Activated CD4-positive, alpha-beta T cell treated with anti-CD3 and anti-CD28 coated beads, Interleukin-2, amount 50 U/mL, for 24 hours (primary cell): ENCODE data around the gene PSMA1.
A peak's percentile ranks its signal among the peaks of the same experiment; 100 is the strongest.
"Not testable (repeated sequence)": the region's sequence is repeated elsewhere in the genome, so short reads cannot be mapped to it uniquely, and the experiment has no call there.

Experiments
- DNase-seq, 2 donors: peaks; one replicate each; pipeline ENCODE4 v3.0.0-alpha.2; 2020; ENCODE audit warnings: low read depth in 1 of 2, low spot score in 1 of 2

Gene PSMA1

GRCh38 chr11:14519917-14520746 lies at the start of gene PSMA1:
PSMA1 (minus strand) TSS chr11:14520386; CDS start chr11:14520299, 87 bp downstream.
- peak; percentile 80 to 92 for DNase-seq

- DNase-seq, result not testable (repeated sequence)
Observed at GRCh38 chr11:14569516-14569915, 49.3 kb upstream of the PSMA1 start.

- no peak for DNase-seq
Observed at GRCh38 chr11:14567064-14567651, 47.0 kb upstream of the PSMA1 start.

- DNase-seq, result no peak
Observed at GRCh38 chr11:14566331-14567063, 46.3 kb upstream of the PSMA1 start.

- DNase-seq, result no peak
Observed at GRCh38 chr11:14565845-14566244, 45.7 kb upstream of the PSMA1 start.

- no peak for DNase-seq
Observed at GRCh38 chr11:14555818-14556217, 35.6 kb upstream of the PSMA1 start.

- peak in 1 of 2 donors; percentile 16 for DNase-seq
Observed at GRCh38 chr11:14554959-14555358, 34.8 kb upstream of the PSMA1 start.

- DNase-seq, result no peak
Observed at GRCh38 chr11:14552089-14552488, 31.9 kb upstream of the PSMA1 start.

GRCh38 chr11:14551380-14551779 lies 31.2 kb upstream of the PSMA1 start:
- no peak for DNase-seq

- DNase-seq, result no peak
Observed at GRCh38 chr11:14549891-14550290, 29.7 kb upstream of the PSMA1 start.

GRCh38 chr11:14547440-14547839 lies 27.3 kb upstream of the PSMA1 start:
- no peak for DNase-seq

- DNase-seq, result no peak
Observed at GRCh38 chr11:14546672-14547071, 26.5 kb upstream of the PSMA1 start.

- DNase-seq, result no peak
Observed at GRCh38 chr11:14544611-14545010, 24.4 kb upstream of the PSMA1 start.

- DNase-seq, result no peak
Observed at GRCh38 chr11:14543260-14543659, 23.1 kb upstream of the PSMA1 start.

- DNase-seq, result no peak
Observed at GRCh38 chr11:14542324-14542723, 22.1 kb upstream of the PSMA1 start.

GRCh38 chr11:14541192-14541947 lies 21.2 kb upstream of the PSMA1 start:
- no peak for DNase-seq

- DNase-seq, result no peak
Observed at GRCh38 chr11:14539982-14540421, 19.8 kb upstream of the PSMA1 start.

- no peak for DNase-seq
Observed at GRCh38 chr11:14538926-14539554, 18.9 kb upstream of the PSMA1 start.

GRCh38 chr11:14538271-14538925 lies 18.2 kb upstream of the PSMA1 start:
- no peak for DNase-seq

- peak in 1 of 2 donors; percentile 20 for DNase-seq
Observed at GRCh38 chr11:14537134-14537599, 17.0 kb upstream of the PSMA1 start.
